IPS DF 6.9 (cell line): ENCODE results near the gene SLC26A8.
"Not testable (repeated sequence)": the region's sequence is repeated elsewhere in the genome, so short reads cannot be mapped to it uniquely, and the experiment has no call there.

Experiments used
- DNase-seq: peaks from one replicate; pipeline ENCODE4 v3.0.0-alpha.2; 2013; ENCODE audit warnings: low read depth, low spot score
- H3K27ac ChIP-seq: one replicate; pipeline ENCODE4 v1.5.1; 2013; ENCODE audit warnings: low read length, control low read depth
- H3K27me3 ChIP-seq: 2 replicates; pipeline ENCODE4 v1.6.1; 2013; ENCODE audit warnings: mild to moderate bottlenecking, low read length; ENCODE audit not compliant: control insufficient read depth, insufficient read depth
- H3K36me3 ChIP-seq: 2 replicates; pipeline ENCODE4 v1.6.1; 2013; ENCODE audit warnings: low read length; ENCODE audit not compliant: control insufficient read depth, insufficient read depth
- H3K4me1 ChIP-seq: 2 replicates; pipeline ENCODE4 v1.6.1; 2013; ENCODE audit warnings: low read length; ENCODE audit not compliant: control insufficient read depth, insufficient read depth
- H3K4me3 ChIP-seq: 2 replicates; pipeline ENCODE4 v1.5.1; 2013; ENCODE audit warnings: mild to moderate bottlenecking, low read length
- H3K9me3 ChIP-seq: 2 replicates; pipeline ENCODE4 v1.6.1; 2013; ENCODE audit warnings: low read length, inconsistent platforms; ENCODE audit not compliant: control insufficient read depth, insufficient read depth
- WGBS: extraction: QIAGEN DNeasy Blood & Tissue Kit; methylation state at CpG from one replicate; pipeline ENCODE4 v1.1.7; 2013; ENCODE audit warnings: mixed read lengths, missing lambda C conversion rate; ENCODE audit not compliant: insufficient read length, insufficient coverage; 5-methylcytosine and 5-hydroxymethylcytosine counted together

The SLC26A8 gene

GRCh38 chr6:35954333-35954732 lies 70.1 kb downstream of the SLC26A8 start:
- no CpG with 5 or more reads among the region's 7 CpGs for WGBS
- Histone ChIP-seq H3K9me3 (no peaks in the 10 kb centered on the region), H3K27ac (no peak overlapping the region), H3K4me1 (peaks cover 3% of the 10 kb centered on the region; the same call in 1 of the 2 replicates), H3K4me3 (no peak overlapping the region), H3K36me3 (no peaks in the 10 kb centered on the region), H3K27me3 (no peaks in the 10 kb centered on the region)
- DNase-seq: no peak

DNA sequence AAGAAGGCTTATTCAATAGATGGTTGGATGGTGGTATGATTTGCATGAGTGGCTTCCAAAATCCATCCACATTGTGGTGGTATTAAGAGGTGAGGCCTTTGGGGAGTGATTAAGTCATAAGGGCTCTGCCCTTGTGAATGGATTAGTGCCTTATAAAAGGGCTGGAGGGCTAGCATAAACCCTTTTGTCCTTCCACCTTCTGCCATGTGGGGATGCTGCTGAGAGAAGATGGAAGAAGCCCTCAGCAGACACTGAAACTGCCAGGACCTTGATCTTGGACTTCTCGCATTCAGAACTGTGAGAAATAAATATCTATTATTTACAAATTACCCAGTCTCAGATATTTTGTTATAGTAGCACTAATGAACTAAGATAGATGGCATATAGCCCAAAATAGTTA lies 75.7 kb downstream of the SLC26A8 start:
- H3K36me3 ChIP-seq: no peaks in the 10 kb centered on the region
- no CpG with 5 or more reads among the region's 1 CpG for WGBS

DNA sequence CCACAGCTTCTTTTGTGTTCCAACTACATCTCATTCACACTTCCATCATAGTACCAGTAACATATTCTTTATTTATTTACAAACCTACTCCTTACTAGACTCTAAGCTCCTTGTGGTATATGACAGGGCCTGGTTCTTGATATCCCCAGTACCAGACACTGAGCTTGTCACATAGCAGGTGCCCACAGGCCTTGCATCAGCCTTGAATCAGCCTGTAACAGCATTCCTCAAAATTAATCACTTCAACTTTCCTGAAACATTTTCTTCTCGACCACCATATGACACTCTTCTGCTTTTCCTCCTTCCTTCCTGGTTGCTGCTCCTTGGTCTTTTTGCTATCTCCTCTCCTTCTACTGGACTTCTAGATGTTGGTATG lies 78.8 kb downstream of the SLC26A8 start:
- H3K27me3 ChIP-seq: no peaks in the 10 kb centered on the region
- no CpG with 5 or more reads among the region's 1 CpG for WGBS
- H3K36me3 ChIP-seq: no peaks in the 10 kb centered on the region
- H3K4me3 ChIP-seq: no peak overlapping the region
- DNase-seq: no peak
- no peaks in the 10 kb centered on the region for H3K4me1 ChIP-seq
- H3K9me3 ChIP-seq: no peaks in the 10 kb centered on the region
- no peak overlapping the region for H3K27ac ChIP-seq

More for the DNA sequence above, 75.7 kb downstream of the SLC26A8 start:
- Histone ChIP-seq H3K9me3 (no peaks in the 10 kb centered on the region), H3K4me3 (no peak overlapping the region), H3K4me1 (peaks cover 3% of the 10 kb centered on the region; the same call in 1 of the 2 replicates), H3K27ac (no peak overlapping the region), H3K27me3 (no peaks in the 10 kb centered on the region)
- DNase-seq: no peak

DNA sequence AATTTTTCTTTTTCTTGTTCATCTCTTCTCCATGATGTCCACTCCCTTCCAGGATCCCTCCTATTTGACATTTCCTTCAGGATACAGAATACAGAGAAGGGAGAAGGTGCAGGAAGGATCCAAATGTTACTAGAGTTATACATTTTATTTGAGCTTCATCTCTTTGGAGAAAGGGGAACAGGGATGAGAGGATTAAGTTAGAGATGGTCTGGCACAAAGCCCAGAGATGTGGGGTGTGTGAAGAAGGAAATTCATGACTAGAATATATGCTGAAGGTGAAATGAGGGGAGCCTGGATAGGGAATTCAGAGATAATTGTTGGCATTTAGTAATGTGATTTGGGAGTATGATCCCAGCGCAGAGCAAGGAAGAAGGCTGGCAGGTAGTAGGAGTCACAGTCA lies 81.1 kb downstream of the SLC26A8 start:
- no peaks in the 10 kb centered on the region for H3K4me1 ChIP-seq
- no peaks in the 10 kb centered on the region for H3K27me3 ChIP-seq
- no peak overlapping the region for H3K27ac ChIP-seq
- DNase-seq: no peak
- no peaks in the 10 kb centered on the region for H3K9me3 ChIP-seq
- H3K4me3 ChIP-seq: no peak overlapping the region
- H3K36me3 ChIP-seq: no peaks in the 10 kb centered on the region
- WGBS: no CpG with 5 or more reads among the region's 1 CpG

GRCh38 chr6:35942355-35942754 lies 82.1 kb downstream of the SLC26A8 start:
- Histone ChIP-seq H3K4me1 (no peaks in the 10 kb centered on the region), H3K9me3 (no peaks in the 10 kb centered on the region)

GRCh38 chr6:35941170-35941569 lies 83.3 kb downstream of the SLC26A8 start:
- DNase-seq, H3K36me3 ChIP-seq, H3K27me3 ChIP-seq, H3K9me3 ChIP-seq, H3K4me1 ChIP-seq, H3K27ac ChIP-seq, H3K4me3 ChIP-seq: not testable (repeated sequence)
- no CpG with 5 or more reads among the region's 7 CpGs for WGBS

More at GRCh38 chr6:35942355-35942754, 82.1 kb downstream of the SLC26A8 start:
- Histone ChIP-seq H3K27me3 (no peaks in the 10 kb centered on the region), H3K27ac (no peak overlapping the region), H3K4me3 (no peak overlapping the region), H3K36me3 (no peaks in the 10 kb centered on the region)
- DNase-seq: no peak

DNA sequence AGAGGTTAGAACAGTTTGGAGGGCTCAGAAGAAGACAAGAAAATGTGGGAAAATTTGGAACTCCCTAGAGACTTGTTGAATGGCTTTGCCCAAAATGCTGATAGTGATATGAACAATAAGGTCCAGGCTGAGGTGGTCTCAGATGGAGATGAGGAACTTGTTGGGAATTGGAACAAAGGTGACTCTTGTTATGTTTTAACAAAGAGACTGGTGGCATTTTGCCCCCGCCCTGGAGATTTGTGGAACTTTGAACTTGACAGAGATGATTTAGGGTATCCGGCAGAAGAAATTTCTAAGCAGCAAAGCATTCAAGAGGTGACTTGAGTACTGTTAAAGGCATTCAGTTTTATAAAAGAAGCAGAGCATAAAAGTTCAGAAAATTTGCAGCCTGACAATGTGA lies 84.4 kb downstream of the SLC26A8 start:
- H3K27ac ChIP-seq, H3K36me3 ChIP-seq, H3K27me3 ChIP-seq, DNase-seq, H3K4me1 ChIP-seq, H3K4me3 ChIP-seq, H3K9me3 ChIP-seq: not testable (repeated sequence)
- WGBS: no CpG with 5 or more reads among the region's 2 CpGs

GRCh38 chr6:35939259-35939658 lies 85.2 kb downstream of the SLC26A8 start:
- not testable (repeated sequence) for DNase-seq, H3K27ac ChIP-seq, H3K36me3 ChIP-seq, H3K4me3 ChIP-seq, H3K9me3 ChIP-seq, H3K27me3 ChIP-seq, H3K4me1 ChIP-seq
- no CpG with 5 or more reads among the region's 5 CpGs for WGBS

DNA sequence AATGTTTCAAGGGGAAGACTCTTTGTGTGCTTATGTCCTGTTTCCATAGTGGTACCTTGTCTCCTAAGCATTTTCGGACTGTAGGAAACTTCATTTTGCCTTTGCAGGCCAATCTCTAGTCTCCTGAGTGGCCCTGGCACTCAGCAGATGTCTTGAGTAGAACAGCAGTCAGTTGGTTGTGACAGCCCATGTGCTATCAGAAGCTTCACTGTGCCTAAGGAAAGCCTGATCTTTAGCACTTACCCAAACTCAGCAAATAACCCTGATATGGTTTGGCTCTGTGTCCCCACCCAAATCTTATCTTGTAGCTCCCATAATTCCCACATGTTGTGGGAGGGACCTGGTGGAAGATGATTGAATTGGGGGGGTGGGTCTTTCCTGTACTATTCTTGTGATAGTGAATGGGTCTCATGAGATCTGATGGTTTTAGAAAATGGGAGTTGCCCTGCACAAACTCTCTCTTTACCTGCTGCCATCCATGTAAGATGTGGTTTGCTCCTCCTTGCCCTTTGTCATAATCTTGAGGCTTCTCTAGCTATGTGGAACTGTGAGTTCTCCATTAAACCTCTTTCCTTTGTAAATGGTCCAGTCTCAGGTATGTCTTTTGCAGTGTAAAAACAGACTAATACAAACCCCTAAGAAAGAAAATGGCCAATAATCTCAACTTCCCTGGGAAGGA lies 87.6 kb downstream of the SLC26A8 start:
- Histone ChIP-seq H3K4me3 (no peak overlapping the region), H3K9me3 (no peaks in the 10 kb centered on the region), H3K27ac (no peak overlapping the region), H3K27me3 (no peaks in the 10 kb centered on the region), H3K36me3 (no peaks in the 10 kb centered on the region), H3K4me1 (no peaks in the 10 kb centered on the region)
- DNase-seq: no peak
- WGBS: no CpG with 5 or more reads among the region's 1 CpG

DNA sequence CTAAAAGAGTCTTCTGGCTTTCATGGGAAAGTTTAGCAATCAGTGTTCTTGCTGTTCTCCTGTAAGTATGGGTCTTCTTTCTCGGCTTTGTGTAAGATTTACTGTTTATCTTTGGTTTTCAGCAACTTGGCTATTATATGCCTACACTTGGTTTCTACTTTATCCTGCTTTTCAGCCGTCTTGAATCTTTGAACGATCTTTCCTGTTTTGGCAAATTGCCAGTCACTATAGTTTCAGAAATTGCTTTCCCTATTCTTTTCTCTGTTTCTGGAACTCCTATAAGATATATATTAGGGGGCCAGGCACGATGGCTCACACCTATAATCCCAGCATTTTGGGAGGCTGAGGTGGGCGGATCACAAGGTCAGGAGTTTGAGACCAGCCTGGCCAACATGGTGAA lies 89.0 kb downstream of the SLC26A8 start:
- H3K27me3 ChIP-seq: no peaks in the 10 kb centered on the region
- no peak overlapping the region for H3K4me3 ChIP-seq
- no peak for DNase-seq
- H3K36me3 ChIP-seq: no peaks in the 10 kb centered on the region
- 0 out of 2 replicates have a peak, but pooled peaks cover 2% of the 10 kb centered on the region for H3K4me1 ChIP-seq
- WGBS: no CpG with 5 or more reads among the region's 5 CpGs
- no peak overlapping the region for H3K27ac ChIP-seq
- H3K9me3 ChIP-seq: no peaks in the 10 kb centered on the region

DNA sequence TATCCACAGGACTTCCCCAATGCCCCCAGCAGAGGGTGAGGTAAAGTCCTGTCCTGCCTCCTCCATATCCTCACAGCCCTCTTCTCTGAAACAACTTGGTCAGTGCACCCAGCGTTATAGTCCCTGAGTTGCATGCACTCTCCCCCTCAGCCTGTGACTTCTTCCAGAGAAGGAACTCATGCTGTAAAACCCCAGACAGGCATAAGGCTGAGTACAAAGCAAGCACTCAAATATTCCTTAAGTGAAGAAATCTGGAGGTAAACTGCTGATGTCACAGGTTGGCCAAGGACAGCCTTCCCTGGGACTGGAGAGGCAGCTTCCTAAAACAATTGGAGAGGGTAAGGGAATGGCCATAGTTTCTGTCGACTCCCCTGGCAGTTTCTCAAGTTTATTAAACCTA lies 90.6 kb downstream of the SLC26A8 start:
- Histone ChIP-seq H3K36me3 (no peaks in the 10 kb centered on the region), H3K27me3 (no peaks in the 10 kb centered on the region), H3K9me3 (no peaks in the 10 kb centered on the region), H3K27ac (no peak overlapping the region), H3K4me3 (no peak overlapping the region), H3K4me1 (0 out of 2 replicates have a peak, but pooled peaks cover 2% of the 10 kb centered on the region)
- no CpG with 5 or more reads among the region's 2 CpGs for WGBS
- no peak for DNase-seq
